NK-92 (cell line): ENCODE measurements around the gene ANKRD18B.
"Not testable (repeated sequence)": the region's sequence is repeated elsewhere in the genome, so short reads cannot be mapped to it uniquely, and the experiment has no call there.

Experiments used
- DNase-seq: peaks from one replicate; lab custom pipeline; 2025; ENCODE audit not compliant: unreplicated experiment; lab: John Stamatoyannopoulos, UW

ANKRD18B gene

GRCh38 chr9:33604936-33605335 is 80.9 kb downstream of the ANKRD18B start:
- DNase-seq, result not testable (repeated sequence)

- no peak for DNase-seq
Measured at GRCh38 chr9:33611358-33611757, 87.3 kb downstream of the ANKRD18B start.

GRCh38 chr9:33612410-33612809 is 88.4 kb downstream of the ANKRD18B start:
- DNase-seq, result not testable (repeated sequence)

- DNase-seq, result no peak
Measured at GRCh38 chr9:33614001-33614687, 90.1 kb downstream of the ANKRD18B start.

GRCh38 chr9:33618370-33618769 is 94.3 kb downstream of the ANKRD18B start:
- not testable (repeated sequence) for DNase-seq

- no peak for DNase-seq
Measured at GRCh38 chr9:33619666-33620404, 95.8 kb downstream of the ANKRD18B start.

GRCh38 chr9:33620738-33621439 is 96.8 kb downstream of the ANKRD18B start:
- DNase-seq, result no peak
